Measurements from ENCODE around the gene RXRG.
"Not testable (repeated sequence)": the region's sequence is repeated elsewhere in the genome, so short reads cannot be mapped to it uniquely, and the experiment has no call there.

The RXRG gene

DNA sequence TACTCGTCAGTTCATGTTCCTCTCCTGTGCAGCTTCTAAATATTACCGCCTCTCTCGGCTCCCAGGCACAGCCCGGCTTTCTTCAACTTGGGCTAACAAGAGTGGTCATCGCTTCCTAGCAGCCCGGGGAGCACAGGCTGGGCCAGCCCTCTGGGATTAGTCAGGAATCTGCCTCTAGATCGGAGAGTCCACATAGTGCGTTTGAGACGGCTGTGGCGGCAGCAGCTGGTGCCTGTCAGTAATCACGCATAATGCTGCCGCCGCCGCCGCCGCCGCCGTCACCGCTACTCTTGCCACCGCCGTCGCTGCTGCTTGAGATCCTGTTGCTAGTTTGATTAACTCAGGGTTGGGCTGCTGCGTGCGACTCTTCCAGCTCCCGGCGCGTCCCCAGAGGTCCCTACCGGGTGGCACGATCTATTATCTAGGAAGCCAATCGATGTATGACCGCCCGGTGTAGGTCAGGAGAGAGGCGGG is at the start of gene RXRG:
Gene RXRG, minus strand, starts transcription at position 230 of the 474 bp plus-strand sequence. CDS start 233 bp downstream, outside the sequence.
- no peak for DNase-seq (ENCODE audit: low read depth)

- DNase-seq (ENCODE audit: low read depth): no peak
These were observed 48.0 kb upstream of the RXRG start for GRCh38 chr1:165492845-165493373.

- no peak for DNase-seq (ENCODE audit: low read depth)
These were observed 45.2 kb upstream of the RXRG start for GRCh38 chr1:165490175-165490574.

DNA sequence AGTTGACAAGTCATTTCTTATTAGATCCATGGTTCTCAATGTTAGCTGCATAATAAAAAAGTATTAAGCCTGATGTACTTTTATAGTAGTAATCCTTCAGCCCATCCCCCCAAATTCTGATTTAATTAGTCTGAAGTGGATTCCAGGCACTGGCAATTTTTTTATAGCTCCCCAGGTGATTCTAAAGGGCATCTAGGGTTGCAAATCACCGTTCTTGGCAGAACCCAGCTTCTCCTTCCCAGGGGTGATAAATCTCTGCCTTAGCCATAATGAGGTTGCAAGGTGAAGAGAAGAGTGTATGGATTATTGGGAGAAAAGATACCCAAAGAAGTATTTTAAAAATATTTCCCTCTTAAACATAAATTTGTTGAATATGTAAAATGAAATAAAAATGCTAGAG is 43.0 kb upstream of the RXRG start:
- no peak for DNase-seq (ENCODE audit: low read depth)

GRCh38 chr1:165486663-165487062 is 41.7 kb upstream of the RXRG start:
- DNase-seq (ENCODE audit: low read depth): no peak

DNA sequence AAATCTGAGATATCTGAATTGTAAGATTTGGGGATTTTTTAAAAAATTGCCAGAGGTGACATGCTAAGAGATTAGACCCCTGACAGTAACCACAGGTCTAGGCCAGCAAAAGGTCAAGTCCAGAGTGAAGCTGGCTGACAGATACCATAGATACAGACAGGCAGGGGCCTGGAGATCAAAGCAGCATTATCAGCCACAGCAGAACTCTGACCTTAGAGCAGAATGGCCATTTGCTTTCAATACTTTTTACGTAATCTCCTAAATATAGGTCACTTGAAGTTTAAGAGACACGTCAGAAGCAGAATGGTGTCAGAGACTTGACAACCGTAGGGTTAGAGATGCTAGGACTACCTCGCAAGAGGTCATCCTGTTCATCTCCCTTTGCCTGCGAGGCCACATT is 40.8 kb upstream of the RXRG start:
- no peak for DNase-seq (ENCODE audit: low read depth)

DNA sequence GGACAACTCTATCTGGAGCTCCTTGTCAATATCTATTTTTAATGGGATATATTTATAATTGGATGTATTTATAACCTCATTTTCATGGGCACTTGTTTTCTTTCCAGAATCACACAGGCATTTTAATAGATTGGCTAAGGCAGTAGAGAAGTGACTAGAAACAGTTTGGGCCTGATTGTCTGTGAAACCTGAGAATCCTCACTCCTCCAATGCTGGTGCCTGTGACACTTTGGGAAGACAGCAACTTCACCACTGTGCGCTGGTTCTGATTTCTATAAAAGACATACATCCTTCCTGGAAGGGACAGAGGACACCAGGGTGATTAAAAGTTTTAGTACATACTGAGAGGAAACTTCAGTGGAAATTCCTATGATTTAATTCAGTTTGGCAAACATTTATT is 39.6 kb upstream of the RXRG start:
- DNase-seq (ENCODE audit: low read depth): no peak

DNA sequence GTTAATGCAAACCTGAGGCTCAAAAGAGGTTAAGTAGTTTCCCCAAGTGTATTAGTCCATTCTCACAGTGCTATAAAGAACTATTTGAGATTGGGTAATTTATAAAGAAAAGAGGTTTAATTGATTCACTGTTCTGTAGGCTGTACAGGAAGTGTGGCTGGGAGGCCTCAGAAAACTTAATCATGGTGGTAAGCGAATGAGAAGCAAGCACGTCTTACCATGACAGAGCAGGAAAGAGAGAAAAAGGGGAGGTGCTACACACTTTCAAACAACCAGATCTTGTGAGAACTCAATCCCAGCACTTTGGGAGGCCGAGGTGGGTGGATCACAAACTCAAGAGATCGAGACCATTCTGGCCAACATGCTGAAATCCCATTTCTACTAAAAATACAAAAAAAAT is 38.5 kb upstream of the RXRG start:
- DNase-seq (ENCODE audit: low read depth): no peak

DNA sequence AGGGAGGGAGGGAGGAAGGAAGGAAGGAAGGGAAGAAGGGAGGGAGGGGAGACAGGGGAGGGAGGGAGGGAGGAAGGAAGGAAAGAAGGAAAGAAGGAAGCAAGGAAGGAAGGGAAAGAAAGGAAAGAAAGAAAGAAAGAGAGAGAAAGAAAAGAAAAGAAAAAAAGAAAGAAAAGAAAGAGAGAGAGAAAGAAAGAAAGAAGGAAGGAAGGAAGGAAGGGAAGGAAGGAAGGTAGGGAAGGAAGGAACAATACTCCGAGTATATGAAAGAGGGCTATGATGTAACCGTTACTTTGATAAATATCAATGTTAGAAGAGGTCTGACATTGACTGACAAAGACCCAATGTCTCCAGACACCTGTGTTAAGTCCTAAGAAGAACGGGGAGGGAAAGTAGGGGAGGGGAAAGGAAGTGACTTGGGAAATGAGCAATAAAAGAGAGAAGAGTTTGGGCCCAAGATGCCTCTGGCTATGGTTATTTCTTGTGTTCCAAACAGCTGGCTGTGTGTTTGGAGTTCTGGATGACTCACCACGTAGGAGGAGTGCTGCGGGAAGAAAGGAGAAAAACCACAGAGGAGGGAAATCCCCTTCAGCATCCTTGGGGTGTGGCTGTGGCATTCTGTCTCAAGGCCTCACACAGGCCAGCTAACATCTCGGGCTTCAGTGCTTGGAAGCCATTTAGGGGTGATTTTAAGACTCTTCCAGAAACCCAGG is 37.0 kb upstream of the RXRG start:
- no peak for DNase-seq (ENCODE audit: low read depth)

- no peak for DNase-seq (ENCODE audit: low read depth)
These were observed 31.9 kb upstream of the RXRG start for GRCh38 chr1:165476776-165477175.

DNA sequence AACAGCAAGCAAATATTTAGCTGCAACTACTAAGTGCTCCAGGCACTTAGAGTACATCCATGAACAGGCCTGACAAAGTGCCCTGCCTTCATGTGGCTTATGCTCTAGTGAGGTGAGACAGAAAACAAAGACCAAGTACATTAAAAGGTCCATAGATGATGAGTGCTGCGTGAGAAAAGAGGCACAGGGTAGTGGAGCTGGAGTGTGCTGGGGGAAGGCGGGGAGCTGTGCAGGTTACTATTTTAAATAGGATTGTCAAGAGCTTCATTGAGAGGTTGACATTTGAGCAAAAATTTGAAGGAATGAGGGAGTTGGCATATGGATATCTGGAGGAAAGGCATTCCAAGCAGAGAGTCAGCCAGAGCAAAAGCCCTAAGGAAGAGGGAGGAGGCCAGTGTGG is 29.3 kb upstream of the RXRG start:
- DNase-seq (ENCODE audit: low read depth): no peak

DNA sequence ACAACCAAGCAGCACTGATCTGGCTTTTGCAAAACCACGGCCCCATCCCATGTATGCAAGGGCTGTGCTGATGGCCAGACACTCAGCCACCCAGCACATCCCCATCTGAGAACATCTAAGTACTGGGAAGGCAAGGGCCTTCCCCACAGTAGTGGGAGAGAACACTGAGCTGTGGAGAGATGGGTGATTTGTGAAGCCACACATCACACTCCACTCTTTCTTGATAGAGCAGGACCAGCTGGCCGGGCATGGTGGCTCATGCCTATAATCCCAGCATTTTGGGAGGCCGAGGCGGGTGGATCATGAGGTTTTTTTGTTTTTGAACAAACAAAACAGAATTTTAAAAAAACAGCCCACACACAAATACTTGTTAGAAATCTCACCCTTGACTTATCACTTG is 28.2 kb upstream of the RXRG start:
- DNase-seq (ENCODE audit: low read depth): no peak

DNA sequence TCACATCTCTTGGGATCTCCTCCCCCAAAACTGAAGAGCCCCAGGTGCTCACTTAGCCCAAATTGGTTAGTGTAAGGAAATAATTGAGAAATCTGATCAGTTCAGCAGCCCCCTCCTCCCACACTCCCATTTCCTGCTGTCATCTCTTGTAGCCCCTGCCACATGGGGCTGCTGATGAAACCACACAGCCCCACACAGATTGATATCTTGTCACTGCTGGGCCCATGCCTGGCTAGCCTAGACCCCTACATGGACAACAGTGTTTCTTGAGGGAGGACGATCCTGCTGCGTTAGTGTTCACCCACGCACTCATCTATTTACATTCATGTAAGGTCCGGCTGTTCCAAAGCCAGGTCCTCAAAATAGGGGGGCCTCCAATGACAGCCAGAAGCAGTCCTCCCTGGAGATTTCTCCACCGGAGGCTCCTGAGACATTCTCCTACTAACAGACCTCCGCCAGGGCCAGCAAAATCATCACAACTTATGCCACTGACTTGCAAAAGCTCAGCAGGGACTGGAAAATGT is 23.9 kb upstream of the RXRG start:
- no peak for DNase-seq (ENCODE audit: low read depth)

- DNase-seq (ENCODE audit: low read depth): no peak
These were observed 23.3 kb upstream of the RXRG start for GRCh38 chr1:165468253-165468652.

GRCh38 chr1:165467706-165468105 is 22.8 kb upstream of the RXRG start:
- no peak for DNase-seq (ENCODE audit: low read depth)

- no peak for DNase-seq (ENCODE audit: low read depth)
These were observed 19.1 kb upstream of the RXRG start for GRCh38 chr1:165463978-165464377.

DNA sequence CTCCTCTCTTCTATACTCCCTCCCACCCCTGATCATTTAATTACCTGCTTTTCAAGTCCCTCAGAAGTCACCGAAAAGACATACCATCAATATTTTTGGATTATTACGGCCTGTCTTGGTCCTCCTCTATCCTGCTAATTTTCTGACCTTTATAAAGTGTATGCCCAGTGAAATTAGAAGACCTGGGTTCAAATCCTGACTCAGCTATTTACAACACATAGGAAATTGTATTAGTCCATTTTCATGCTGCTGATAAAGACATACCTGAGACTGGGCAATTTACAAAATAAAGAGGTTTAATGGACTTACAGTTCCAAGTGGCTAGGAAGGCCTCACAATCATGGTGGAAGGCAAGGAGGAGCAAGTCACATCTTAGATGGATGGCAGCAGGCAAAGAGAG is 14.8 kb upstream of the RXRG start:
- not testable (repeated sequence) for DNase-seq (ENCODE audit: low read depth)

GRCh38 chr1:165456861-165457260 is 11.9 kb upstream of the RXRG start:
- DNase-seq (ENCODE audit: low read depth): no peak

DNA sequence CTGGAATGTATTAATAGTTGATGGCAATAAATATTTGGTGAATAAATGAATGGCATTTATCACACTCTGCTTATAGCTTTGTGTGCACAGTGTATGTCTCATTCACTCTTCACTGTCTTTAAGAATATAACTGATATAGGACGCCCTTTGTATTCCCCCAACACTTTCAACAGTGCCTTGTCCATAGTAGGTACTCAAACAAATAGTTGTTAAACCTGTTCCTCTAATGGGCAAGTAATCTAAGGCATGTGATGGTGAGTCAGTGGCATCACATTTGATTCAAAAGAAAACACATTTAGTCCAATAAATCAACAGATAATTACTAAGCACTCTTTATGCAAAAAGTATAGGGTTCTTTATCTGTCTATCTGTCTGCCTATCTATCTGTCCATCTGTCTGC is 11.2 kb upstream of the RXRG start:
- no peak for DNase-seq (ENCODE audit: low read depth)

DNA sequence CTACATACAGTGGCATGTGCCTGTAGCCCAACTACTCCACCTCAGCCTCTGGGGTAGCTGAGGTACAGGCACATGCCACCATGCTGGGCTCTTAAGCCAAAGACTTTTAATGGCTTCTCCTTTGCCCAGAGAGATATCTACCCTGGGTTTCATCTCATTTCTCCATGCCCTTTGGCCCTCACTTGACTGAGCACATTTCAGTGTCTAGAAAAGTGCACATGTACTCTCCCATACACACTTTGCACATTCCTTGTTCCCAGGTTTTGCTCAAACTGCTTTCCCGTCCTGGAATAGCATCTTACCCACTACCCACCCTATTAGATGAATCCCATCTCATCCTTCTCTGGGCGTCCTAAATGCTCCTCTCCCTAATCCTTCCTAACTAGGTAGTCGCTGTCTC is 10.2 kb upstream of the RXRG start:
- DNase-seq (ENCODE audit: low read depth): no peak

GRCh38 chr1:165454091-165454610 is 9.2 kb upstream of the RXRG start:
- no peak for DNase-seq (ENCODE audit: low read depth)

DNA sequence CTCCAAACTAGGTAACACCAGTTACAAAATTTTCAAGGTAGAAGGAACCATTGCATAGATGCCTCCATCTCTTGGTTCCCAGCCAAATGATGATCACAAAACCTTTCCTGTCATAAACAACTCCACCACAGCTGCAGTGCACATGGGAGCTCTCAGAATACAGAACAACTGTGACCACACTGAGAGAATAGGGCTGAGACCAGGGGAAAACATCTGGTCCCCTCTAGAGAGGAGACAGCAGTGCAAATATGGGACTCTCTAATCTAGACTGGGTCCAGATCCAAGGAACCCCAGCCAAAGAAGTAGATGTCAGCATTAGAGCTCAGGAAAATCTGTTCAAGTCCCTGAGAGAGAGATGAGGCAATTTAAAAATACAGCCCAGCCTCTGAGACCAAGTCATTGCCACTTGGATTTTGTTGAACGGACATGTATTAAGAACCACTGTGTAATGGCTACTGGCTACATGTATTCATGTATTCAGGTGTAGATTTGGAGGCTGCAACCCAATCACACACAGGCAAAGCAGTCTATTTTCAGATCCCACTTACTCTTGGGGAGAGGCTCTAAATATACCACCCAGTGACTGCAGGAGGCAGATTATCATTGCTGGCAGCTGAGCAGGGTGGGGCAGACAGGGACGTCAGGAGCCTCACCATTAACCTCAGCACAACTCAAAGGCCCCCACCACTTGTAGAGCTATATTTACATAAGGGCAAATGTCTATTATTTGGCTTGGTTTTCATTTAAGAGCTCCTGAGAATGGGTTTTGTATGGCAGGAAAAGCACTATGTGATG is 7.6 kb upstream of the RXRG start:
- no peak for DNase-seq (ENCODE audit: low read depth)

DNA sequence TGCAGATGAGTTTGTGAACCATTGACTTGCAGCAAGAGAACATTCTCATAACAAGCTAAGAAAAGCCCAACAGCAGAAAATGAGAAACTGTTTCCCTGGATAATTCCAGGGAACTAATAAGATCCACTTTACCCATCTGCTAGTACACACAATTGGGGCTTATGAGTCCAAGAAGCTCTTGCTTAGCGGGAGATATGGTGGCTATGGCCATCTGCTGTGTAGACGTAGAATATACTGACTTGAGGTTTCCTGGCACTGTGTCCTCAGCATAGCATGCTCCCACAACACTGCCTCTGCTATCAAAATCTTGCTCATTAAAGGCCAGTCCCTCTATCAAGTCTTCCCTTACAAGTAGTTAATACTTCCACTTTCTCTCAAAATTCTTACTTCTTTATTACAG is 6.8 kb upstream of the RXRG start:
- no peak for DNase-seq (ENCODE audit: low read depth)
